ENCODE measurements around the gene DNALI1. TPM values are rescaled to one million over a fixed set of nuclear protein-coding genes. Genes with fewer than 3 reads are reported as not detected.
"Not testable (repeated sequence)": the region's sequence is repeated elsewhere in the genome, so short reads cannot be mapped to it uniquely, and the experiment has no call there.

Gene DNALI1
- total and polyA plus RNA-seq, 3 experiments from 2014 or later: 0.09 TPM; not detected in 2

DNA sequence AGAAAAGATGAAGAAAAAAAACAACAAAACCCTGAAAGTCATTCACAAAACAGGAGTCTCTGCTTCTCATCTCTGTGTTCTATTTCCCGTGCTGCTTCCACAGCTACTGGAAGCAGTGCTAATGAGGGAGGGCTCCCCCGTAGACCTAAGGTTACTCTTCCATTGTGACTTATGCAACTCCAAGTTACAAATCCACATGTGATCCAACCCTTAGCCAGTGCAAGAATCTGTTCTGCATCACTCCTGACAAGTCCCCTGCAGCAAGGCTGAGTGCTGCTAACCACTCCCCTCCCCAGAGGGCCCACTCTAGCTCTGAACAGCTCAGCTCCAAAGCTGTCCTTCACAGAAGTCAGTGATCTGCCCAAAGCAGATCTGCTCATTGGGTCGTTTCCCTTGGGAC, 10.3 kb downstream of the DNALI1 start:
- H3K4me3 Mint-ChIP-seq: no peak overlapping the region
- H3K27me3 ChIP-seq (ENCODE audit: insufficient read depth, low read length, poor library complexity, severe bottlenecking): no peaks in the 10 kb centered on the region
- no peak overlapping the region for H3K27ac ChIP-seq (ENCODE audit: low read depth, low read length)
- H3K9me3 Mint-ChIP-seq: no peaks in the 10 kb centered on the region
- no peak overlapping the region for H3K4me3 ChIP-seq (ENCODE audit: low read length)
- no peaks in the 10 kb centered on the region for H3K27me3 Mint-ChIP-seq
- no peak for DNase-seq
- H3K4me1 Mint-ChIP-seq: no peaks in the 10 kb centered on the region
- peaks cover 13 to 75% (median 25%) of the 10 kb centered on the region in 3 donors for H3K36me3 Mint-ChIP-seq
- ChIA-PET POLR2A (no interaction called here), CTCF (no interaction called here)
- H3K36me3 ChIP-seq (ENCODE audit: insufficient read depth, low read length): peaks cover 53% of the 10 kb centered on the region
- no peak overlapping the region for H3K27ac Mint-ChIP-seq
- H3K9me3 ChIP-seq (ENCODE audit: low read length): no peaks in the 10 kb centered on the region
- H3K4me1 ChIP-seq (ENCODE audit: insufficient read depth, low read length): no peaks in the 10 kb centered on the region

DNA sequence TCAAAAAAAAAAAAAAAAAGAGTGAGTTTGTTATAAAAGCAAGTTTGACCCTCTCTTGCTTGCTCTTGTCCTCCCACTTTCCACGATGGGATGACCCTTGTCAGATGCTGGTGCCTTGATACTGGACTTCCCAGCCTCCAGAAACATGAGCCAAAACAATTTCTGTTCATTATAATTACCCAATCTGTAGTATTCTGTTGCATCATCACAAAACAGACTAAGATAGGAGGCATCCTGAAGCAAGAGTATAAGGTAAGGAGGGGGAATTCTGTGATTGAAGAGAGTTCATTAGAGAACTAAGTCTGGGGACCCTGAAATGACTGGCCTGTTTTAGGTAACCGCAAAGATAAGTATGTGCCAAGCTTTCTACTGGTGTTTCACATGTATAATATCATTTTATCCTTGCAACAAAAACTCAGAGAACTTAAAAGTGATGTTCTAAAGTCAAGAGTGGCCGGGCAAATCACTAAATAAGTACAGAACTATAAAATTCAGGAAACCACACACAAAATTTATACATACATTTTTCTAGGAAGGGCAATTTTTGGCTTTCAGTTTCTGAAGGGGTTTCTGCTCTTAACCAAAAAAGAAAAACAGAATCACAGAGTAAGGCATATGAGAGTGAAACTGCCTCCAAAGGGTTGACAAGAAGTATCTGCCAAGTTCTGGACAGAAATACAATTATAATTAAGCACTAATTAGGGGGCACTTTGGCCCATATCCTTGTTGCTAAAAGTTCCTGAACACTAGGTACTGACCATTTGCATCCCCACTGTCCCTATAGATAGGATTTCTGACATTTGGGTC, 14.0 kb downstream of the DNALI1 start:
- Histone ChIP-seq H3K9me3 (ENCODE audit: low read length) (no peaks in the 10 kb centered on the region), H3K36me3 (ENCODE audit: insufficient read depth, low read length) (peaks cover 76% of the 10 kb centered on the region), H3K4me3 (ENCODE audit: low read length) (no peak overlapping the region), H3K4me1 (ENCODE audit: insufficient read depth, low read length) (no peaks in the 10 kb centered on the region), H3K27ac (ENCODE audit: low read depth, low read length) (no peak overlapping the region), H3K27me3 (ENCODE audit: insufficient read depth, low read length, poor library complexity, severe bottlenecking) (no peaks in the 10 kb centered on the region)
- Mint-ChIP-seq H3K27ac (no peak overlapping the region), H3K9me3 (no peaks in the 10 kb centered on the region), H3K4me1 (no peaks in the 10 kb centered on the region), H3K4me3 (no peak overlapping the region), H3K36me3 (peaks cover 13 to 96% (median 42%) of the 10 kb centered on the region in 3 donors), H3K27me3 (no peaks in the 10 kb centered on the region)
- CTCF ChIA-PET: no interaction called here
- POLR2A ChIA-PET: no interaction called here
- DNase-seq: no peak

DNA sequence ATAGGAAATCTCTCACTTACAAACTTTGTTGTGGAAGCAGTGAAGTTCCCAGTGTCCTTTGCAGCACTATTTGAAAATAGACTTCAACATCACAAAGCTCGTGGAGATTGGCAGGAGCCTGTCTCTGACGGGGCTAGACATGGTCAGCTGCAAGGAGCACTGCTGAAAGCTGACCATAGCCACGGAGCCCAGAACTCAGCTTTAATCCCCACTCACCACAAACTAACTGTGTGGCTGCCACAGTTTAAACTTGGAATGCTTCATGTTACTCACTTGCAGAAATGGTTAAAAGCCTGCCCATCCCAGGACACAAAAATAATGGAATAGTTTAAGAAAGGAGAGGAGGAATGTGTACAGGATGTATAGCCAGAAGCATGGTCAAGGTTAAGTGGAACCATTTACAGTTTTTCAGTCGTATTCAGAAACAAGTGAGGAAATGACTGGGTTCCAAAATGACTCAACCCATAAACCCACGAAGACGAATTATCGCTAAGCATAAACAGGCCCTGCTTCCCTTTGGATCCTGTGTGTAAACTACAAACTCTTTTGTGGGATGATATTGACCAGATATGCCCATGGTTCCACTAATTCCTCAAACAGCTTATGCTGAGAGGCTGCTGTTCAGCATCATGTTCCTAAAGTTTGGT, 18.2 kb downstream of the DNALI1 start:
- no peak for DNase-seq
- CTCF ChIA-PET: no interaction called here
- H3K4me3 Mint-ChIP-seq: no peak overlapping the region

DNA sequence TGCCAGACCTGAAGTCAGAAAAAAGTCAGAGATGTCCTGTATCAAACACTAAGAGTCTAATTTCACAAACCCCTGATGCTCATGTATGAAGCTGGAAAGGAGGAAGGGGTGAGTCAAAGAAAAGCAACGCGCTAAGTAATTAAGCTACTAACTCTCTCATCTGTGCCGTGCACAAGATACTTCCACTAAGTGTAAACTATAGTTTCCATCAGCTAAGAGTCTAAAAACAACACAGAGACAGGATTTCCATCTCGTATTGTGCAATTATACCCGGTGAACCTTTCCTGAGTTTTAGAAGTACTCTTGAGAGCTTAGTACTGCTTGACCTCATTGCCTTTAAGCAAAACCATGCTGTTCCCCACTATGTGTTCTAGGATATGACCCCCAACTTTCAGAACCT, 19.0 kb downstream of the DNALI1 start:
- ChIA-PET CTCF (no interaction called here), POLR2A (no interaction called here)
- no peaks in the 10 kb centered on the region for H3K4me1 ChIP-seq (ENCODE audit: insufficient read depth, low read length)
- H3K9me3 ChIP-seq (ENCODE audit: low read length): no peaks in the 10 kb centered on the region
- no peak overlapping the region for H3K4me3 Mint-ChIP-seq
- peaks cover 1 to 93% (median 40%) of the 10 kb centered on the region in 3 donors for H3K36me3 Mint-ChIP-seq
- H3K27me3 ChIP-seq (ENCODE audit: insufficient read depth, low read length, poor library complexity, severe bottlenecking): no peaks in the 10 kb centered on the region
- no peak overlapping the region for H3K4me3 ChIP-seq (ENCODE audit: low read length)
- peaks cover 53% of the 10 kb centered on the region for H3K36me3 ChIP-seq (ENCODE audit: insufficient read depth, low read length)
- peaks cover 0 to 2% (median 0%) of the 10 kb centered on the region in 3 donors for H3K4me1 Mint-ChIP-seq
- no peaks in the 10 kb centered on the region for H3K27me3 Mint-ChIP-seq
- H3K27ac Mint-ChIP-seq: peak overlapping the region in 1 of 8 donors; percentile 55
- DNase-seq: no peak
- H3K9me3 Mint-ChIP-seq: no peaks in the 10 kb centered on the region
- H3K27ac ChIP-seq (ENCODE audit: low read depth, low read length): no peak overlapping the region

More for the DNA sequence above, 18.2 kb downstream of the DNALI1 start:
- Mint-ChIP-seq H3K27me3 (no peaks in the 10 kb centered on the region), H3K27ac (no peak overlapping the region), H3K9me3 (no peaks in the 10 kb centered on the region), H3K36me3 (peaks cover 0 to 91% (median 38%) of the 10 kb centered on the region in 3 donors), H3K4me1 (peaks cover 0 to 2% (median 0%) of the 10 kb centered on the region in 3 donors)
- no peak overlapping the region for H3K27ac ChIP-seq (ENCODE audit: low read depth, low read length)
- H3K4me3 ChIP-seq (ENCODE audit: low read length): no peak overlapping the region
- H3K9me3 ChIP-seq (ENCODE audit: low read length): no peaks in the 10 kb centered on the region
- H3K4me1 ChIP-seq (ENCODE audit: insufficient read depth, low read length): no peaks in the 10 kb centered on the region
- H3K27me3 ChIP-seq (ENCODE audit: insufficient read depth, low read length, poor library complexity, severe bottlenecking): no peaks in the 10 kb centered on the region
- H3K36me3 ChIP-seq (ENCODE audit: insufficient read depth, low read length): peaks cover 55% of the 10 kb centered on the region
- POLR2A ChIA-PET: no interaction called here

DNA sequence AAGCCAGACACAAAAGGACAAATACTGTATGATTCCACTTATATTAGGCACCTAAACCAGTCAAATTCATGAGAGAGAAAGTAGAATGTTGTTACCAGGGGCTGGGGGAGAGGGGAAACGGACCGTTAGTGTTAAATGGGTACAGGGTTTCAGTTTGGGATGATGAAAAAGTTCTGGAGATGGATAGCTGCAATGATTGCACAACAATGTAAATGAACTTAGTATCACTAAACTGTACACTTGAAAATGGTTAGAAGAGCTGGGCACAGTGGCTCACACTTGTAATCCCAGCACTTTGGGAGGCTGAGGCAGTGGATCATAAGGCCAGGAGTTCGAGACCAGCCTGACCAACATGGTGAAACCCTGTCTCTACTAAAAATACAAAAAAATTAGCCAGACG, 27.8 kb downstream of the DNALI1 start:
- H3K4me3 ChIP-seq (ENCODE audit: low read length); H3K4me1 ChIP-seq (ENCODE audit: insufficient read depth, low read length); H3K27ac ChIP-seq (ENCODE audit: low read depth, low read length); H3K4me3 Mint-ChIP-seq; POLR2A ChIA-PET; H3K9me3 ChIP-seq (ENCODE audit: low read length); H3K4me1 Mint-ChIP-seq; H3K27me3 ChIP-seq (ENCODE audit: insufficient read depth, low read length, poor library complexity, severe bottlenecking); H3K27me3 Mint-ChIP-seq; CTCF ChIA-PET; DNase-seq; H3K9me3 Mint-ChIP-seq: not testable (repeated sequence)
- Mint-ChIP-seq H3K27ac (peak overlapping the region in 4 of 8 donors; percentile 2 to 55 (median 28)), H3K36me3 (peaks cover 8 to 84% (median 17%) of the 10 kb centered on the region in 3 donors)
- H3K36me3 ChIP-seq (ENCODE audit: insufficient read depth, low read length): peaks cover 50% of the 10 kb centered on the region

DNA sequence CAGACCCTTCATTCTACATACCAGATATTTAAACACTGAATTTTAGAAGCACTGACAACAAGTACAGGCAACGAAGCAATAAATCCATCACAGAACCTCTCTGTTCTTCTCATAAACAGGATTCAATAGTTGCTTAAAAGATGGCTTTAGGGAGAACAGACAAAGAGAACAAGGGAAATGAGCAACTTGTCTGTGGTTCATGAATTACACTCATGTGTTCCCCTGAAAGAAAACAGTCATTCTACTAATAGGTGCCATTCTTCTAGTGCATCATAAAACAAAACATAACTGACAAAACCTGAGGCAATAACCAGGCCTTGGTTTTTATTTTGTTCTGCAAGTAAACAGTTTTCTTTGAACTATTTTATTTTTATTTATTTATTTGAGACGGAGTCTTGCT, 32.2 kb downstream of the DNALI1 start:
- Histone ChIP-seq H3K4me1 (ENCODE audit: insufficient read depth, low read length) (peaks cover 3% of the 10 kb centered on the region), H3K36me3 (ENCODE audit: insufficient read depth, low read length) (peaks cover 58% of the 10 kb centered on the region), H3K27ac (ENCODE audit: low read depth, low read length) (no peak overlapping the region), H3K4me3 (ENCODE audit: low read length) (no peak overlapping the region), H3K9me3 (ENCODE audit: low read length) (no peaks in the 10 kb centered on the region), H3K27me3 (ENCODE audit: insufficient read depth, low read length, poor library complexity, severe bottlenecking) (no peaks in the 10 kb centered on the region)
- no peaks in the 10 kb centered on the region for H3K27me3 Mint-ChIP-seq
- DNase-seq: no peak
- no peaks in the 10 kb centered on the region for H3K9me3 Mint-ChIP-seq
- no peak overlapping the region for H3K27ac Mint-ChIP-seq
- CTCF ChIA-PET: interaction anchor here (1.6 kb wide), 1 partner anchor 74 kb away, joined by 3 read pairs; the partner anchor contains the start of gene MEAF6
- peaks cover 9 to 15% (median 11%) of the 10 kb centered on the region in 3 donors for H3K4me1 Mint-ChIP-seq
- POLR2A ChIA-PET: no interaction called here
- no peak overlapping the region for H3K4me3 Mint-ChIP-seq
- H3K36me3 Mint-ChIP-seq: peaks cover 0 to 80% (median 34%) of the 10 kb centered on the region in 3 donors

DNA sequence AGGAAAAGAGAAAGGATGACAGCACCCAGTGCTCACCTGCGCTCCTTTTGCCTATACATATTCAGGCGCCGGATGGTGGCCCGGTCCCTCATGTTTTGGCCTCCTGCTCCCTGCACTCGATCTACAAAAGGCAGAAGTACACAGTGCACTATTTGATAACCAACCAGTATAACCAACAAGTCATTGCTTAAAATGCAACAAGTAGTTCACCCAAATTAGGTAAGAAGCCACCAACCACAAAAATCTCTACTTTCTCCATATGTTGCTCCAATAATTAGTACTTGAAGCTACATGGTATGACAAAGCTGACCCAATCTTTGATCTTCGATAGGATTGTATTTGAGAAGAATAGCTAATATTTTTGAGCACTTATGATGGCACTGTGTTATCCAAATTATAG, 37.0 kb downstream of the DNALI1 start:
- no peak for DNase-seq
- ChIA-PET POLR2A (no interaction called here), CTCF (interaction anchor here (1.5 kb wide), 1 partner anchor 9 kb away, joined by 5 read pairs; no protein-coding TSS in a partner anchor)
- Mint-ChIP-seq H3K4me3 (peak overlapping the region in 5 of 7 donors; percentile 7 to 58 (median 54)), H3K4me1 (peaks cover 32 to 40% (median 38%) of the 10 kb centered on the region in 3 donors), H3K9me3 (no peaks in the 10 kb centered on the region), H3K27ac (peak overlapping the region in 4 of 8 donors; percentile 56 to 77 (median 68)), H3K36me3 (peaks cover 0 to 50% (median 25%) of the 10 kb centered on the region in 3 donors), H3K27me3 (peaks cover 0 to 2% of the 10 kb centered on the region in 2 donors)
- Histone ChIP-seq H3K27me3 (ENCODE audit: insufficient read depth, low read length, poor library complexity, severe bottlenecking) (no peaks in the 10 kb centered on the region), H3K36me3 (ENCODE audit: insufficient read depth, low read length) (peaks cover 35% of the 10 kb centered on the region), H3K9me3 (ENCODE audit: low read length) (no peaks in the 10 kb centered on the region), H3K4me1 (ENCODE audit: insufficient read depth, low read length) (peaks cover 21% of the 10 kb centered on the region), H3K4me3 (ENCODE audit: low read length) (no peak overlapping the region), H3K27ac (ENCODE audit: low read depth, low read length) (no peak overlapping the region)

Data from CD8-positive, alpha-beta memory T cell (primary cell).